Stimulated activated CD8-positive, alpha-beta memory T cell treated with anti-CD3 and anti-CD28 coated beads, Interleukin-15, amount 100 ng/mL, for 4 hours (primary cell): ENCODE measurements around the gene HIRIP3.
"Not testable (repeated sequence)": the region's sequence is repeated elsewhere in the genome, so short reads cannot be mapped to it uniquely, and the experiment has no call there.

Experiments
- DNase-seq, 2 donors: peaks; one replicate each; pipeline ENCODE4 v3.0.0-alpha.2; 2020; ENCODE audit warnings: low read depth in 2 of 2

HIRIP3 gene, protein sequence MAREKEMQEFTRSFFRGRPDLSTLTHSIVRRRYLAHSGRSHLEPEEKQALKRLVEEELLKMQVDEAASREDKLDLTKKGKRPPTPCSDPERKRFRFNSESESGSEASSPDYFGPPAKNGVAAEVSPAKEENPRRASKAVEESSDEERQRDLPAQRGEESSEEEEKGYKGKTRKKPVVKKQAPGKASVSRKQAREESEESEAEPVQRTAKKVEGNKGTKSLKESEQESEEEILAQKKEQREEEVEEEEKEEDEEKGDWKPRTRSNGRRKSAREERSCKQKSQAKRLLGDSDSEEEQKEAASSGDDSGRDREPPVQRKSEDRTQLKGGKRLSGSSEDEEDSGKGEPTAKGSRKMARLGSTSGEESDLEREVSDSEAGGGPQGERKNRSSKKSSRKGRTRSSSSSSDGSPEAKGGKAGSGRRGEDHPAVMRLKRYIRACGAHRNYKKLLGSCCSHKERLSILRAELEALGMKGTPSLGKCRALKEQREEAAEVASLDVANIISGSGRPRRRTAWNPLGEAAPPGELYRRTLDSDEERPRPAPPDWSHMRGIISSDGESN

GRCh38 chr16:29995324-29995910 lies at the start of gene HIRIP3:
Gene HIRIP3, minus strand, starts transcription at chr16:29995617. Its CDS starts 12 bp downstream, at chr16:29995605.
- DNase-seq, result peak; percentile 65 to 71

DNA sequence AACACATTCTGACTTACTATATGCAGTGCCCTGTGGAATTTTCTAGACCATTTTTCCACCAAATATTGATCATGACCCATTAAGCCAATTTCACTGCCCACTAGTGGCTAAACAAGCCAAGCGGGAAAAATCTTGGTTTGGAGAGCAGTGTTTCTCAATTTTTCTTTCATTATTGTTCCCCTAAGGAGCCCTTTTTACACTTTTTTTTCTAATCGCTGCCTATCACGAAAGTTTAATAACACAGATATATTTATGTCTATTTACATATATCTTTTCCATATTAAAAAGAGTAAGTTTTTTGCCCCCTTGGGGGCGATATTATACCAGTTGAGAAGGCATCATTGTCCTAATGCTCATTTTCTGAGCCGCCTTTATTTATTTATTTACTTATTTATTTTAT lies 46.4 kb upstream of the HIRIP3 start:
- no peak for DNase-seq

GRCh38 chr16:30040690-30041089 lies 45.3 kb upstream of the HIRIP3 start:
- not testable (repeated sequence) for DNase-seq

- DNase-seq, result no peak
Measured at GRCh38 chr16:30040221-30040620, 44.8 kb upstream of the HIRIP3 start.

GRCh38 chr16:30033270-30033669 lies 37.9 kb upstream of the HIRIP3 start:
- no peak for DNase-seq

- peak in 1 of 2 donors; percentile 27 for DNase-seq
Measured at GRCh38 chr16:30032083-30032819, 36.8 kb upstream of the HIRIP3 start.

DNA sequence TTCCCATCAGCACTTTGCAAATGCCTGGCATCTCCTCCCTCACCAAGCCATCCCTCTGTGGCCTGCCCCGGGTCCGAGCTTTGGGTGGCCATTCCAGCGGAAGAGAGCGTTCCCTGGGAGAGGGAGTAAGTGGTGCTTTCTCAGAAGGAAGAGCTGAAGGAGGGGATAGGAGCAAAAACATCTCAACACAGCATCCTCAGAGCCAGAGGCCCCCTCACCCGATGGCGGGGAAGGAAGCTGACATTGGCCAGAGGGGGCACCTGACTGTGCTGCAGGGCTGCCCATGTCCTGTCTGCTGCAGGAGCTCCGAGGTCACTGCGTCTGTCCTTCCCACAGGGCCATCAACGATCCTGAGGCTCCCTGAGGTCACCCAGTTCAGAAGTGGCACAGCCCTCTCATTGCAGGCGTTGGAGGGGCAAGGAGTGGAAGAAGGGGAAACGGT lies 36.1 kb upstream of the HIRIP3 start:
- no peak for DNase-seq

- no peak for DNase-seq
Measured at GRCh38 chr16:30030841-30031413, 35.5 kb upstream of the HIRIP3 start, which contains the start of gene TLCD3B. Gene TLCD3B, minus strand, starts transcription at chr16:30031271. Its CDS starts 744 bp downstream, at chr16:30030527.

DNA sequence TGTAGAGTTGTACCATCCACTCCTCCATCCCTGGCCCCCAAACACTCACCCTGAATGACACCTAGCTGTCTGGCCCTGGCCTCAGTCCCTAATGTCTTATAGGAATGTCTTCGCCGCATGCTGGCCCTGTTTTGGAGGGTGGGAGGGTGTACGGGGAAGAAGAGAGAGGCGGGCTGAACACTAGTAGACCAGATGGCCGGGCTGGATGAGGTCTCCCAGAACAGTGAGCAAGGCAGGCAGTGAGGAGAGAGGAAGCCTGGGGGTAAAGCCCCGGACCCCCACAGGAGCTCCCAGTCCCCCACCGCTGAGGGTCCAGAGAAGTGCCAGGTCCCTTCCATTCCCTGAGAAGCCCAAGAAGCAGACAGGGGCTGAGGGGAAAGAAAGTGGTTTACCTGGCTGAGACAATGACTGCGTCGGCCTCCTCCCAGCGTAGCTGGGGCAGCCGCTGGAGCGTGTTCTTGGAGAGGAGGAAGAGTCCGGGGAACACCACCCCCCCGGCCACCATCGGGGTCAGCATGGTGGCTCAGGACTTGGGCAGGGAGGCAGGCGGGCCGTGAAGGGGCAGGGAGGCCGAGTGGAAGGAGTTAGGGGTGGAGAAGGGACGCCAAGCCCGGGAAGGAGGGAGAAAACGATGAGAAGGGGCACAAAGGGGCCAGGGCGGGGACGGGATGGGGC lies 34.7 kb upstream of the HIRIP3 start:
- no peak for DNase-seq

- DNase-seq, result no peak
Measured at GRCh38 chr16:30028438-30029076, 33.1 kb upstream of the HIRIP3 start.

DNA sequence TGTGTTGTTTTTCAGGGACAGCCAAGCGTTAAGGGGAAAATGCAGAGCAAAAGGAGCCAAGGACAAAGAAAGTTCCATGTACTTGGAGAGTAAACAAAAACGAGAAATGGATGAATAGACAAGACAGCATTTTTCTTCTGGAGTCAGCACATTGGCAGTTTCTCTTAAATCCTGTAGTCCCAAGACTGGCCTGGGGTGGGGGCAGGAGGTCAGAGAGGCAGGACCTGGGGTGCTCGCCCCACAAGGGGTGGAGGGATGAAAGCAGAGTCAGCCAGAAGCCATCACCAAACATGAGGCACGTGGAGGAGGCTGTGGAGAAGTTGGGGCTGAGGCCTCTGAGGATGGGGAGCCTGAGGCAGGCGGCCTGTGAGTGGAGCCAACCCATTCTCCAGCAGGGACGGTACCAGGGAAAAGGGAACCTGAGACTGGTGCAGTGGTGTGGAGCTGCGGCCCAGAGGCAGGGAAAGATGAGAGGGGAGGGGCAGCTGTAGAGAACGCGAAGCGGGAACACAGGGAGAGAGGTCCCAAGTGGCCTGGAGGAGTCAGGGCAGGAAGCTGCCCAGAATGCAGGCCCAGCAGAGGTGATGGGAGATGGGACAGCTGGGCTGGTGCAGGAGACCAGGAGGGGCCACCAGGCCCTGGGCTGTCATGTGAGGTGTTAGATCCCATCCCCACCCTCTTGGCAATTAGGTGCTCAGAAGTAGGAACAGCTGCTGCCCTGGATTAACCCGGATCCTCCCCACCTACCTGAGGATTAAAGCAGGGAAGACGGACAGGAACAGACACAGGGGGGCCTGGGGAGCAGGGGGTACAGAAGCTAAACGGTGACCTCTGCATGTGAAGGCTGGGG lies 32.4 kb upstream of the HIRIP3 start:
- no peak for DNase-seq

DNA sequence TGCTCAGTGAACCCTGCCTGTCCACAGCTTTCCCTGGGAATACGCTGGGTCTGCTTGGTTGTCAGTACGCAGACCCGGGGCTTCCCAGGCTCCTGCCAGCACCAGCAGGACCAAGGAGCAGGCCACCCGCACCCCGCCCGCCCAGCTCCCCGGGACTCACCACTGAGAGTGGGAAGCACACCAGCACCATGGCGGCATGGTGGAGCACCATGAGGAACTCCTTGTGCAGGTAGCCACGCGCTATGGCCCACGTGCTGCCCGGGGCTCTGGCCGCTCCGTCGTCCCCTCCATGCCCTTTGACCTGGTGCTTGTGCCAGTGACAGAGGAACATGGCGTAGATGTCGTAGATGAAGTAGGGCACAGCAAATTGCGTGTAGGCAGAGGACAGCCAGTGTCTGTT lies 31.0 kb upstream of the HIRIP3 start:
- DNase-seq, result no peak

DNA sequence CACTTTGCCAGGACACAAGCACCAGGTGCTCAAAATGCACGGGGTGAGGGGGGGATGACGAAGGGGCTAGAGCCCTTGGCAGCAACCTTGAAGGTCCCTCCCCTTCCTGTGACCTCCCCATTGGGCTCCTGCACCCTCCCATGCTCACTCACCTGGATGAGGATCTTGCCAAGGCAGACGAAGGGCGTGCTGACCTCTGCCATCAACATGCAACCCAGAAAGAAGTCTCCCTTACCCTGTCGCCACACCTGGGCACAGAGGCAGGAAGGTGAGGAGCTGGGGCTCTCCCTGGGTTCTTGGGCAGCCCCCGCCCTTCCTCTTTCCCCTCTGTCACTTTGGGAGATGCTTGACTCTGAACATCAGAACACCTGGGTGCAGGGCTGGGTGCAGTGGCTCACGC lies 30.2 kb upstream of the HIRIP3 start:
- no peak for DNase-seq

DNA sequence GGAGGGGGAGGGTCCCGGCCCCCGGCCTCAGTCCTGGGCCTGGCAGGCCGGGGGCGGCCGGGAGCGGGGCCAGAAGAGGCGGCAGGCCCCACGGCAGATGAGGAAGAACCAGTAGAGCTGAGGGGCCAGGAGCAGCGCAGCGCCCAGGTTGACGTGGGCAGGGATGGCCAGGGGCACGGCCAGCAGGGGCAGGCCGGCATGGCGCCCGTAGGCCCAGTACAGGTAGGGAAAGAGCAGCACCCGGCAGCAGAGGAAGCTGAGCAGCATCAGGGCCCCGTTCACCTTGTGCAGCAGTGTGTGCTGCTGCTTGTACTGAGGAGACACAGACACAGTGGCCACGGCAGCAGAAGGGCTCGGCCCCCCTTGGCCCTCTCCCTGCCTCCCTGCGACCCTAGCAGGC lies 29.7 kb upstream of the HIRIP3 start:
- DNase-seq, result no peak

DNA sequence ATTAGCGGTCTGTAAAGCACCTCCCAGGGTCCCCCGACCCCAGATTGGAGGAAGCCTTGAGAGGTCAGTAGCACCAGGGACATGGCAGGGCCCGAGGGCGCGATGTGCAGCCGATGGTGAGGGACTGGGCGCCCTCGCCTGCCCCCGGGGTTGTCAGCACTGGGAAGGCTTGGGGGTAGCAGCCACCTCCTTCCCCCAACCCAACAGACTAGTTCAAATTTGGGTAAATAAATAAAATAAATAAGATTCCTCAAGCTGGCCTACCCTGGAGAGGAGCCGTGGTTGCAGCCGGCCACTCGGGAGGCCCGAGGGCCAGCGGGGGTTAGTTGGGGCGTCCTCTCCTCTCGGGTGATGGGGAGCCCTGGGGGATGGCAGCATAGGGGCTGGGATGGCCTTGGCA lies 29.0 kb upstream of the HIRIP3 start:
- no peak for DNase-seq

GRCh38 chr16:30023586-30023985 lies 28.2 kb upstream of the HIRIP3 start:
- no peak for DNase-seq

GRCh38 chr16:30022887-30023286 lies 27.5 kb upstream of the HIRIP3 start, which contains the start of gene C16orf92:
Gene C16orf92, plus strand, starts transcription at chr16:30023198. Its CDS starts 143 bp downstream, at chr16:30023341.
- no peak for DNase-seq

DNA sequence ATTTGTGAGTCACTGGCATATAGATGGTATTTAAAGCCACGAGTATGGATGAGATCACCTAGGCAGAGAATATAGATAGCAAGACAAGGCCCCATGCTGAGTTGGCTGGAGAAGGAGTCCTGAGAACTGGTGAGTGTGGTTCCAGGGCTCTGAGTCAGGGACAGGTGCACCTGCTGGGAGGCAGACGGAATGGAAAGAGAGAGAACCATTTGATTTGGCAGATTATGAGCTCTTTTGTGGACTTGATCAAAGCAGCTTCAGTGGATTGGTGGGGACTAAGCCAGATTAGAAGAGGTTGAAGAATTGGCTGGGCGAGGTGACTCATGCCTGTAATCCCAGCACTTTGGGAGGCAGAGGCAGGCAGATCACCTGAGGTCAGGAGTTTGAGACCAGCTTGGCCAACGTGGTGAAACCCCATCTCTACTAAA lies 23.3 kb upstream of the HIRIP3 start:
- no peak for DNase-seq

DNA sequence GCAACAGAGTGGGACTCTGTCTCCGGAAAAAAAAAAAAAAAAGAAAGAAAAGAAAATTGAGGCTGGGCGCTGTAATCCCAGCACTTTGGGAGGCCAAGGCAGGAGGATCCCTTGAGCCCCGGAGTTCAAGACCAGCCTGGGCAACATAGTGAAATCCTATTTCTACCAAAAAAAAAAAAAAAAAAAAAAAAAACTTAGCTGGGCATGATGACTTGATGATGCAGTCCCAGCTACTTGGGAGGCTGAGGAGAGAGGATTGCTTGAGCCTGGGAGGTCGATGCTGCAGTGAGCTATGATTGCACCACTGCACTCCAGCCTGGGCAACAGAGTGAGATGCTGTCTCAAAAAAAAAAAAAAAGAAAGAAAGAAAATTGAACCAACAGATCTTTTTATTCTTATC lies 22.5 kb upstream of the HIRIP3 start:
- DNase-seq, result not testable (repeated sequence)

- no peak for DNase-seq
Measured at GRCh38 chr16:30017277-30017656, 21.9 kb upstream of the HIRIP3 start.
